T47D (cell line): ENCODE measurements around the gene GGTLC1.
"Not testable (repeated sequence)": the region's sequence is repeated elsewhere in the genome, so short reads cannot be mapped to it uniquely, and the experiment has no call there.

ENCODE experiments used
- DNase-seq, 2 experiments: peaks; one replicate each; pipeline versions ENCODE4 v3.0.0 to v3.0.0-alpha.2; 2011 to 2012; ENCODE audit warnings: low read depth in 1 of 2, low spot score in 1 of 2
- JUND ChIP-seq: IDR thresholded peaks from 2 replicates; pipeline ENCODE4 v1.6.1; 2012; ENCODE audit warnings: low read depth
- in situ Hi-C: cut with HindIII; loops from 2 replicates; pipeline ENCODE4 v1.10.0; 2016; ENCODE audit warnings: low sequenced_read_pairs, low pct_unique_long_range_greater_than_20kb

Gene GGTLC1

GRCh38 chr20:24006626-24007025, 18.0 kb upstream of the GGTLC1 start:
- DNase-seq: no peak
- in situ Hi-C loops: no loop called here
- no peak for TF ChIP-seq JUND

- in situ Hi-C loops: no loop called here
- no peak for TF ChIP-seq JUND
- DNase-seq: no peak
Measured at GRCh38 chr20:24004471-24004870, 15.9 kb upstream of the GGTLC1 start.

- in situ Hi-C loops: no loop called here
- no peak for TF ChIP-seq JUND
- DNase-seq: no peak
Measured at GRCh38 chr20:24002896-24003295, 14.3 kb upstream of the GGTLC1 start.

GRCh38 chr20:24001712-24002405, 13.3 kb upstream of the GGTLC1 start:
- DNase-seq: no peak
- in situ Hi-C loops: no loop called here
- TF ChIP-seq JUND: no peak

- peak in 1 of 2 experiments; percentile 13 for DNase-seq
- in situ Hi-C loops: no loop called here
- no peak for TF ChIP-seq JUND
Measured at GRCh38 chr20:23998844-23999243, 10.3 kb upstream of the GGTLC1 start.

GRCh38 chr20:23998392-23998791, 9.8 kb upstream of the GGTLC1 start:
- no peak for DNase-seq
- in situ Hi-C loops: no loop called here
- no peak for TF ChIP-seq JUND

- peak in 1 of 2 experiments; percentile 58 for DNase-seq
- no peak for TF ChIP-seq JUND
- in situ Hi-C loops: no loop called here
Measured at GRCh38 chr20:23995905-23996666, 7.5 kb upstream of the GGTLC1 start.

GRCh38 chr20:23995291-23995690, 6.7 kb upstream of the GGTLC1 start:
- DNase-seq, in situ Hi-C loops: not testable (repeated sequence)

GRCh38 chr20:23994001-23994633, 5.5 kb upstream of the GGTLC1 start:
- DNase-seq, in situ Hi-C loops: not testable (repeated sequence)

GRCh38 chr20:23993440-23993839, 4.9 kb upstream of the GGTLC1 start:
- DNase-seq, in situ Hi-C loops: not testable (repeated sequence)

- DNase-seq, in situ Hi-C loops: not testable (repeated sequence)
Measured at GRCh38 chr20:23990296-23990695, 1.7 kb upstream of the GGTLC1 start.

GRCh38 chr20:23988966-23989365, 387 bp upstream of the GGTLC1 start:
- DNase-seq, in situ Hi-C loops: not testable (repeated sequence)

- peak; percentile 16 to 36 for DNase-seq
- in situ Hi-C loops: not testable (repeated sequence)
Measured at GRCh38 chr20:23986716-23987115, 1.9 kb downstream of the GGTLC1 start.

- in situ Hi-C loops, DNase-seq: not testable (repeated sequence)
Measured at GRCh38 chr20:23986310-23986709, 2.3 kb downstream of the GGTLC1 start.

- DNase-seq, in situ Hi-C loops: not testable (repeated sequence)
Measured at GRCh38 chr20:23985790-23986225, 2.8 kb downstream of the GGTLC1 start.

GRCh38 chr20:23985066-23985789, 3.4 kb downstream of the GGTLC1 start:
- DNase-seq, in situ Hi-C loops: not testable (repeated sequence)

GRCh38 chr20:23984476-23985023, 4.0 kb downstream of the GGTLC1 start:
- in situ Hi-C loops, DNase-seq: not testable (repeated sequence)
